HepG2 (cell line): ENCODE data around the gene GAS2L1. TPM values are rescaled to one million over a fixed set of nuclear protein-coding genes. Genes with fewer than 3 reads are reported as not detected.
A peak's percentile ranks its signal among the peaks of the same experiment; 100 is the strongest.

Experiments
- ARID2 ChIP-seq: sonication (generic); formaldehyde crosslinking; IDR thresholded peaks from 2 replicates; pipeline ENCODE4 v1.8.1; 2022; ENCODE audit warnings: mild to moderate bottlenecking, missing genetic modification reagents, borderline replicate concordance
- ARNTL ChIP-seq: sonication (generic); formaldehyde crosslinking; IDR thresholded peaks from 2 replicates; pipeline ENCODE4 v1.4.0; 2020; ENCODE audit warnings: mild to moderate bottlenecking, missing genetic modification reagents
- ASH2L ChIP-seq: fragments of 300-600, 200-600 bp; sonication (generic); IDR thresholded peaks from 2 replicates; pipeline ENCODE4 v1.7.0; 2017; ENCODE audit warnings: low read depth, mild to moderate bottlenecking, moderate library complexity, mixed read lengths, low read length; ENCODE audit not compliant: insufficient read length
- CCDC6 ChIP-seq: sonication (generic); formaldehyde crosslinking; IDR thresholded peaks from 2 replicates; pipeline ENCODE4 v1.8.1; 2022; ENCODE audit warnings: mild to moderate bottlenecking, missing genetic modification reagents, moderate library complexity
- CEBPG ChIP-seq: IDR thresholded peaks from 2 replicates; pipeline ENCODE4 v1.6.1; 2016
- ELF3 ChIP-seq: IDR thresholded peaks from 2 replicates; pipeline ENCODE4 v1.6.1; 2016; ENCODE audit warnings: missing genetic modification reagents, missing compliant biosample characterization
- FOXP1 ChIP-seq, 2 experiments: fragments of 450-650 bp in 1 of 2; IDR thresholded peaks; 2 replicates each; pipeline ENCODE4 v1.6.1; 2017 to 2018; ENCODE audit warnings: antibody characterized with exemption in 1 of 2
- GABPB1 ChIP-seq: IDR thresholded peaks from 2 replicates; pipeline ENCODE4 v1.6.1; 2016; ENCODE audit warnings: mild to moderate bottlenecking, missing genetic modification reagents, moderate library complexity, missing compliant biosample characterization
- KAT8 ChIP-seq: IDR thresholded peaks from 2 replicates; pipeline ENCODE4 v1.6.1; 2016; ENCODE audit warnings: missing genetic modification reagents, missing compliant biosample characterization
- NKX3-1 ChIP-seq: sonication (generic); formaldehyde crosslinking; IDR thresholded peaks from 2 replicates; pipeline ENCODE4 v1.5.0; 2020; ENCODE audit warnings: missing genetic modification reagents
- PHB2 ChIP-seq: fragments of 450-650 bp; IDR thresholded peaks from 2 replicates; pipeline ENCODE4 v1.6.1; 2018; ENCODE audit not compliant: partially characterized antibody
- PHF8 ChIP-seq: sonication (generic); formaldehyde crosslinking; IDR thresholded peaks from 2 replicates; pipeline ENCODE4 v1.5.0; 2020; ENCODE audit warnings: missing genetic modification reagents
- POLR2G ChIP-seq: fragments of 200-400 bp; formaldehyde crosslinking; IDR thresholded peaks from 2 replicates; pipeline ENCODE4 v1.6.1; 2018; ENCODE audit warnings: mild to moderate bottlenecking, low read depth, low read length, moderate library complexity
- RFX3 ChIP-seq: IDR thresholded peaks from 2 replicates; pipeline ENCODE4 v1.6.1; 2016; ENCODE audit warnings: missing biosample characterization, missing genetic modification reagents
- SNAI1 ChIP-seq: sonication (generic); formaldehyde crosslinking; IDR thresholded peaks from 2 replicates; pipeline ENCODE4 v1.5.0; 2020; ENCODE audit warnings: mild to moderate bottlenecking, missing genetic modification reagents, borderline replicate concordance
- SRSF1 ChIP-seq: fragments of 200-400 bp; formaldehyde crosslinking; optimal IDR thresholded peaks from 2 replicates; pipeline ENCODE3; 2017; ENCODE audit warnings: mild to moderate bottlenecking, low read depth, low read length, moderate library complexity
- ZNF282 ChIP-seq: fragments of 450-650 bp; IDR thresholded peaks from 2 replicates; pipeline ENCODE4 v1.6.1; 2018; ENCODE audit not compliant: partially characterized antibody
- ZNF3 ChIP-seq: IDR thresholded peaks from 2 replicates; pipeline ENCODE4 v1.7.0; 2017; ENCODE audit warnings: inconsistent platforms
- ZNF331 ChIP-seq: sonication (generic); formaldehyde crosslinking; IDR thresholded peaks from 2 replicates; pipeline ENCODE4 v1.4.0; 2020; ENCODE audit warnings: missing genetic modification reagents
- ZNF530 ChIP-seq: sonication (generic); formaldehyde crosslinking; IDR thresholded peaks from 2 replicates; pipeline ENCODE4 v1.5.0; 2020; ENCODE audit warnings: low read depth, mild to moderate bottlenecking, missing genetic modification reagents
- ZNF543 ChIP-seq: sonication (generic); formaldehyde crosslinking; IDR thresholded peaks from 2 replicates; pipeline ENCODE4 v1.4.0; 2020; ENCODE audit warnings: mild to moderate bottlenecking, missing genetic modification reagents
- ZNF552 ChIP-seq: sonication (generic); formaldehyde crosslinking; IDR thresholded peaks from 2 replicates; pipeline ENCODE4 v1.9.0; 2022; ENCODE audit warnings: missing genetic modification reagents, mild to moderate bottlenecking, borderline replicate concordance
- ZNF605 ChIP-seq: sonication (generic); formaldehyde crosslinking; IDR thresholded peaks from 2 replicates; pipeline ENCODE4 v1.8.0; 2022; ENCODE audit warnings: mild to moderate bottlenecking, missing genetic modification reagents
- ZNF615 ChIP-seq: sonication (generic); formaldehyde crosslinking; IDR thresholded peaks from 2 replicates; pipeline ENCODE4 v1.5.0; 2020; ENCODE audit warnings: mild to moderate bottlenecking, missing genetic modification reagents, borderline replicate concordance
- ZNF773 ChIP-seq: sonication (generic); formaldehyde crosslinking; IDR thresholded peaks from 2 replicates; pipeline ENCODE4 v1.4.0; 2020; ENCODE audit warnings: missing genetic modification reagents, borderline replicate concordance
- ZNF788 ChIP-seq: sonication (generic); formaldehyde crosslinking; IDR thresholded peaks from 2 replicates; pipeline ENCODE4 v1.5.0; 2020; ENCODE audit warnings: mild to moderate bottlenecking, missing genetic modification reagents, borderline replicate concordance
- ZNF841 ChIP-seq: sonication (generic); formaldehyde crosslinking; IDR thresholded peaks from 2 replicates; pipeline ENCODE4 v1.8.1; 2023; ENCODE audit warnings: missing genetic modification reagents, borderline replicate concordance
- ZSCAN22 ChIP-seq: sonication (generic); formaldehyde crosslinking; IDR thresholded peaks from 2 replicates; pipeline ENCODE4 v1.4.0; 2020; ENCODE audit warnings: mild to moderate bottlenecking, missing genetic modification reagents
- polyA plus RNA-seq, 8 experiments: library from polyadenylated mRNA; depleted of rRNA in 3 of 8; stranded (reverse) in 7 of 8; unstranded in 1 of 8; fragments of >200 nt; fragmentation: Illumina TruSeq in 4 of 8; extraction: Trizol in 4 of 8; gene quantifications; 2 replicates each; pipeline versions ENCODE4 v1.2.1 to v1.2.3, GENCODE V29; 2011 to 2016; ENCODE audit warnings: low read depth in 4 of 8, missing spikeins in 1 of 8, mixed read lengths in 1 of 8; ENCODE audit not compliant: insufficient read depth in 1 of 8
- total RNA-seq, 5 experiments: library from RNA; depleted of rRNA; stranded (reverse); fragments of >200 nt; fragmentation: Illumina TruSeq; extraction: Trizol; gene quantifications; 2 replicates each; pipeline ENCODE4 v1.2.3, GENCODE V29; 2016; ENCODE audit warnings: low read depth in 1 of 5
- TF ChIP-seq, protein P1 (sequence below): IDR thresholded peaks from 2 replicates; pipeline ENCODE4 v1.6.1; 2018; ENCODE audit warnings: missing genetic modification reagents, mild to moderate bottlenecking, missing compliant biosample characterization
- TF ChIP-seq, protein P2 (sequence below): fragments of 450-650 bp; IDR thresholded peaks from 2 replicates; pipeline ENCODE4 v1.6.1; 2017

GAS2L1 gene
- total and polyA plus RNA-seq, 2 of the 13 experiments (the other 11 are each of a cell fraction or from before 2014, with no cell fraction given) = 1.8 to 3.3 TPM

DNA sequence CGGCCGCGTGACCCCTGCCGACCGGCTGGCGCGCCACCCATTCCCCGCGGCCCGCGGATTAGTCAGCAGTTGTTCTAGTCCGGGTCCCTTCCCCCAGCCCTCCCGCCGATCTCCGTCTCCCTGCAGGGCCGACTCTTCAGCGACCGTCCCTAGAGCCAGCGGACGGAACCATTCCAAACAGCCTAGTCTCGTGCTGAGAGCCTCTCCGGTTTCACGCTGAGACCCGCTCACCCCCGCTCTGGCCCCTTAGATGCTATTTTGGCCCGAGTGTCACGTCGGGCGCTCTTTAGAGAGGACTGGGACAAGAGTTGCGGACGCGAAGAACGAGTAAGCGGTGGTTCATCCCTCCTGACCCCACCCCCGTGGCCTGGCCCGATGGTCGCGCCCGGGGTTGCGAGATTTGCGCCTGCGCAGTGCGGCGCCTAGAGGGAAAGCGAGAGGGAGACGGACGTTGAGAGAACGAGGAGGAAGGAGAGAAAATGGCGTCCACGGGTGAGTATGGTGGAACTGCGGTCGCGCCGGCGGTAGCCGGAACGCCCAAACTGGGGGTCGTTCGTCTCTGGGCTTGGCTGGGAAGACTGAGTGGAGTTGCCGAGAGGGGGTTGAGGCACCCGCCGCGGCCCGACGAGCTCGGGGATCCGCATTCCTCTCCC lies 38.5 kb upstream of the GAS2L1 start, which contains the start of the genes EWSR1 and RHBDD3 (continued):
- 0 out of 2 replicates have a peak, but pooled peaks have one; percentile 22 for TF ChIP-seq ZNF615 (CRISPR knock-in tag)
- TF ChIP-seq ZNF3 (CRISPR knock-in tag) = no peak
- 0 out of 2 replicates have a peak, but pooled peaks have one; percentile 30 for TF ChIP-seq ZNF773 (CRISPR knock-in tag)
- peak; percentile 48 for TF ChIP-seq SRSF1
- TF ChIP-seq KAT8 (CRISPR knock-in tag) = peak; percentile 83
- TF ChIP-seq ZNF543 (CRISPR knock-in tag) = peak; percentile 75; the same call in 1 of the 2 replicates
- TF ChIP-seq ZNF282 = no peak
- peak; percentile 89; the same call in 1 of the 2 replicates for TF ChIP-seq ARID2 (CRISPR knock-in tag)
- TF ChIP-seq, protein P1, sequence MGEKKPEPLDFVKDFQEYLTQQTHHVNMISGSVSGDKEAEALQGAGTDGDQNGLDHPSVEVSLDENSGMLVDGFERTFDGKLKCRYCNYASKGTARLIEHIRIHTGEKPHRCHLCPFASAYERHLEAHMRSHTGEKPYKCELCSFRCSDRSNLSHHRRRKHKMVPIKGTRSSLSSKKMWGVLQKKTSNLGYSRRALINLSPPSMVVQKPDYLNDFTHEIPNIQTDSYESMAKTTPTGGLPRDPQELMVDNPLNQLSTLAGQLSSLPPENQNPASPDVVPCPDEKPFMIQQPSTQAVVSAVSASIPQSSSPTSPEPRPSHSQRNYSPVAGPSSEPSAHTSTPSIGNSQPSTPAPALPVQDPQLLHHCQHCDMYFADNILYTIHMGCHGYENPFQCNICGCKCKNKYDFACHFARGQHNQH (CRISPR knock-in tag) = peak; percentile 65; the same call in 1 of the 2 replicates
- peak; percentile 90 for TF ChIP-seq ZNF605 (CRISPR knock-in tag)
- TF ChIP-seq ZNF552 (CRISPR knock-in tag) = 0 out of 2 replicates have a peak, but pooled peaks have one; percentile 47
- TF ChIP-seq PHF8 (CRISPR knock-in tag) = peak; percentile 91
- no peak for TF ChIP-seq SNAI1 (CRISPR knock-in tag)
- TF ChIP-seq ARNTL (CRISPR knock-in tag) = peak; percentile 45; the same call in 1 of the 2 replicates
- no peak; the same call in 1 of the 2 replicates for TF ChIP-seq ZNF788 (CRISPR knock-in tag)
- no peak for TF ChIP-seq ZNF530 (CRISPR knock-in tag)
- TF ChIP-seq POLR2G = peak; percentile 87
- TF ChIP-seq FOXP1 (IDR thresholded peaks at IDR 0.05) = no peak
- TF ChIP-seq FOXP1 (CRISPR knock-in tag; IDR thresholded peaks at IDR 0.05) = no peak
- TF ChIP-seq GABPB1 = peak; percentile 64; the same call in 1 of the 2 replicates
- TF ChIP-seq ZNF841 (CRISPR knock-in tag) = 0 out of 2 replicates have a peak, but pooled peaks have one; percentile 32
- peak; percentile 27 for TF ChIP-seq ELF3 (CRISPR knock-in tag)
- TF ChIP-seq RFX3 (CRISPR knock-in tag) = no peak
- TF ChIP-seq CCDC6 (CRISPR knock-in tag) = no peak; the same call in 1 of the 2 replicates
- TF ChIP-seq, protein P2, sequence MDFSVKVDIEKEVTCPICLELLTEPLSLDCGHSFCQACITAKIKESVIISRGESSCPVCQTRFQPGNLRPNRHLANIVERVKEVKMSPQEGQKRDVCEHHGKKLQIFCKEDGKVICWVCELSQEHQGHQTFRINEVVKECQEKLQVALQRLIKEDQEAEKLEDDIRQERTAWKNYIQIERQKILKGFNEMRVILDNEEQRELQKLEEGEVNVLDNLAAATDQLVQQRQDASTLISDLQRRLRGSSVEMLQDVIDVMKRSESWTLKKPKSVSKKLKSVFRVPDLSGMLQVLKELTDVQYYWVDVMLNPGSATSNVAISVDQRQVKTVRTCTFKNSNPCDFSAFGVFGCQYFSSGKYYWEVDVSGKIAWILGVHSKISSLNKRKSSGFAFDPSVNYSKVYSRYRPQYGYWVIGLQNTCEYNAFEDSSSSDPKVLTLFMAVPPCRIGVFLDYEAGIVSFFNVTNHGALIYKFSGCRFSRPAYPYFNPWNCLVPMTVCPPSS = no peak
- no peak for TF ChIP-seq PHB2
- peak; percentile 52 for TF ChIP-seq ZNF331
- 0 out of 2 replicates have a peak, but pooled peaks have one; percentile 19 for TF ChIP-seq NKX3-1
- TF ChIP-seq ZSCAN22 (CRISPR knock-in tag) = peak; percentile 48; the same call in 1 of the 2 replicates
- TF ChIP-seq ASH2L = peak; percentile 93
- TF ChIP-seq CEBPG = peak; percentile 64
